ENCODE measurements around the gene KANSL1L.
"Not testable (repeated sequence)": the region's sequence is repeated elsewhere in the genome, so short reads cannot be mapped to it uniquely, and the experiment has no call there.

The KANSL1L gene

GRCh38 chr2:210180477-210180876 is 9.3 kb upstream of the KANSL1L start:
- no peak overlapping the region for H3K4me3 ChIP-seq (ENCODE audit: insufficient read depth, low read length, poor library complexity, severe bottlenecking)

GRCh38 chr2:210179351-210179990 is 8.3 kb upstream of the KANSL1L start:
- Histone ChIP-seq H4K20me1 (ENCODE audit: low read depth, low read length) (no peaks in the 10 kb centered on the region), H3K9me2 (replicated peaks; ENCODE audit: insufficient read depth, low read length) (no peaks in the 10 kb centered on the region), H3K27ac (ENCODE audit: low read depth, low read length) (no peak overlapping the region), H3K36me3 (ENCODE audit: low read length) (no peaks in the 10 kb centered on the region), H3K9me3 (ENCODE audit: insufficient read depth, low read length) (no peaks in the 10 kb centered on the region), H2AFZ (ENCODE audit: low read depth, low read length, severe bottlenecking) (no peak overlapping the region), H3F3A (ENCODE audit: insufficient read depth) (no peaks in the 10 kb centered on the region), H3K27me3 (ENCODE audit: low read length) (no peaks in the 10 kb centered on the region), H3K79me2 (ENCODE audit: insufficient read depth, low read length) (no peaks in the 10 kb centered on the region), H3K4me3 (ENCODE audit: insufficient read depth, low read length, poor library complexity, severe bottlenecking) (no peak overlapping the region), H3K9ac (ENCODE audit: low read length) (no peak overlapping the region), H3K4me2 (ENCODE audit: low read depth, low read length, poor library complexity, severe bottlenecking) (no peak overlapping the region)
- TF ChIP-seq EZH2phosphoT487 (conservative IDR thresholded peaks at IDR 0.05; ENCODE audit: low read length) (no peak), CTCF (IDR thresholded peaks at IDR 0.05; ENCODE audit: insufficient read depth, low read length, poor library complexity, severe bottlenecking) (no peak)

More at GRCh38 chr2:210180477-210180876, 9.3 kb upstream of the KANSL1L start:
- H3K79me2 ChIP-seq (ENCODE audit: insufficient read depth, low read length) = no peaks in the 10 kb centered on the region
- no peak overlapping the region for H3K9ac ChIP-seq (ENCODE audit: low read length)
- no peaks in the 10 kb centered on the region for H3K9me2 ChIP-seq (replicated peaks; ENCODE audit: insufficient read depth, low read length)
- TF ChIP-seq EZH2phosphoT487 (conservative IDR thresholded peaks at IDR 0.05; ENCODE audit: low read length) (no peak), CTCF (IDR thresholded peaks at IDR 0.05; ENCODE audit: insufficient read depth, low read length, poor library complexity, severe bottlenecking) (no peak)
- H3K36me3 ChIP-seq (ENCODE audit: low read length) = no peaks in the 10 kb centered on the region
- no peaks in the 10 kb centered on the region for H3K9me3 ChIP-seq (ENCODE audit: insufficient read depth, low read length)
- H2AFZ ChIP-seq (ENCODE audit: low read depth, low read length, severe bottlenecking) = no peak overlapping the region
- no peak overlapping the region for H3K27ac ChIP-seq (ENCODE audit: low read depth, low read length)
- H3K4me2 ChIP-seq (ENCODE audit: low read depth, low read length, poor library complexity, severe bottlenecking) = no peak overlapping the region
- H4K20me1 ChIP-seq (ENCODE audit: low read depth, low read length) = no peaks in the 10 kb centered on the region
- no peaks in the 10 kb centered on the region for H3K27me3 ChIP-seq (ENCODE audit: low read length)
- H3F3A ChIP-seq (ENCODE audit: insufficient read depth) = no peaks in the 10 kb centered on the region

- H3K27ac ChIP-seq (ENCODE audit: low read depth, low read length) = no peak overlapping the region
Measured at GRCh38 chr2:210177769-210178168, 6.6 kb upstream of the KANSL1L start.

GRCh38 chr2:210177115-210177514 is 5.9 kb upstream of the KANSL1L start:
- not testable (repeated sequence) for H3K36me3 ChIP-seq (ENCODE audit: low read length); H3K4me3 ChIP-seq (ENCODE audit: insufficient read depth, low read length, poor library complexity, severe bottlenecking); H3K9me3 ChIP-seq (ENCODE audit: insufficient read depth, low read length); H3F3A ChIP-seq (ENCODE audit: insufficient read depth); H3K27ac ChIP-seq (ENCODE audit: low read depth, low read length); H3K27me3 ChIP-seq (ENCODE audit: low read length); H3K79me2 ChIP-seq (ENCODE audit: insufficient read depth, low read length); H3K9ac ChIP-seq (ENCODE audit: low read length); H4K20me1 ChIP-seq (ENCODE audit: low read depth, low read length); H2AFZ ChIP-seq (ENCODE audit: low read depth, low read length, severe bottlenecking); H3K4me2 ChIP-seq (ENCODE audit: low read depth, low read length, poor library complexity, severe bottlenecking); H3K9me2 ChIP-seq (replicated peaks; ENCODE audit: insufficient read depth, low read length)

More at GRCh38 chr2:210177769-210178168, 6.6 kb upstream of the KANSL1L start:
- Histone ChIP-seq H3K79me2 (ENCODE audit: insufficient read depth, low read length) (no peaks in the 10 kb centered on the region), H3F3A (ENCODE audit: insufficient read depth) (peaks cover 2% of the 10 kb centered on the region; the same call in 1 of the 2 replicates), H3K27me3 (ENCODE audit: low read length) (no peaks in the 10 kb centered on the region), H3K36me3 (ENCODE audit: low read length) (no peaks in the 10 kb centered on the region), H2AFZ (ENCODE audit: low read depth, low read length, severe bottlenecking) (no peak overlapping the region), H3K4me3 (ENCODE audit: insufficient read depth, low read length, poor library complexity, severe bottlenecking) (no peak overlapping the region), H3K9me2 (replicated peaks; ENCODE audit: insufficient read depth, low read length) (no peaks in the 10 kb centered on the region), H3K9ac (ENCODE audit: low read length) (no peak overlapping the region), H3K9me3 (ENCODE audit: insufficient read depth, low read length) (no peaks in the 10 kb centered on the region), H3K4me2 (ENCODE audit: low read depth, low read length, poor library complexity, severe bottlenecking) (no peak overlapping the region), H4K20me1 (ENCODE audit: low read depth, low read length) (no peaks in the 10 kb centered on the region)
- TF ChIP-seq EZH2phosphoT487 (conservative IDR thresholded peaks at IDR 0.05; ENCODE audit: low read length) = no peak
- no peak for TF ChIP-seq CTCF (IDR thresholded peaks at IDR 0.05; ENCODE audit: insufficient read depth, low read length, poor library complexity, severe bottlenecking)
